GM18507 (cell line): ENCODE measurements around the gene NUP210.
"Not testable (repeated sequence)": the region's sequence is repeated elsewhere in the genome, so short reads cannot be mapped to it uniquely, and the experiment has no call there.

Experiments
- DNase-seq: peaks from one replicate; pipeline ENCODE4 v3.0.0; 2011; ENCODE audit warnings: low read depth; ENCODE audit not compliant: insufficient read length; ENCODE audit errors: extremely low spot score
- FAIRE-seq: peaks from 2 replicates; lab custom pipeline; 2011; peaks lifted over from hg19 to GRCh38; lab: Jason Lieb, UNC

Gene NUP210

DNA sequence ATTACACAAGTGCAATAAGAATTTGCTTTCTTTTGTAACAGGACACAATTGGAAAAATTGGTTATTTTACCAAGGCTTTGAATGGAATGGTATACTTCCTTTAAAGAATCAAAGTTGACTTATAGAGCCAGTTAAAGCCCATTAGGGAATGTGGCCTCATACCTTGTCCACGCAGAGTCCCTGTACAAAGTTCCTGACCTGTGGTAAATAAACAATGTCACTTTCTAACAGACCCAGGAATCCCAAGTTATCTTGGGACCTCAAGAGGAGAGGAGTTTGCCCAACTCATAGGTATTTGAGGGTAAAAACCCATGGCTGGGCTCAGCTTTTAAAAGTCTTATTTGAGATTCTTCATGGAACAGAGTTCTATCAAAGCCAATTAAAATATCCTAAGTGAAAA, 12.0 kb upstream of the NUP210 start:
- FAIRE-seq = no peak

DNA sequence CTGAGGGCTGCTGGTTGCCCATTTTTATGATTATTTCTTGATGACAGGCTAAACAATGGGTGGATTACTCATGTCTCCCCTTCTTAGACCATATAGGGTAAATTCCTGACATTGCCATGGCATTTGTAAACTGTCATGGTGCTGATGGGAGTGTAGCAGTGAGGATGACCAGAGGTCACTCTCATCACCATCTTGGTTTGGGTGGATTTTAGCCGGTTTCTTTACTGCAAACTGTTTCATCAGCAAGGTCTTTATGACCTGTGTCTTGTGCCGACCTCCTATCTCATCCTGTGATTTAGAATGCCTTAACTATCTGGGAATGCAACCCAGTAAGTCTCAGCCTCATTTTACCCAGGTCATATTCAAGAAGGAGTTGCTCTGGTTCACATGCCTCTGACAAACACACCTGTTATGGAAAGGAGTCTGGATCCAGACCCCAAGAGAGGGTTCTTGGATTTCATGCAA, 10.3 kb upstream of the NUP210 start:
- FAIRE-seq, DNase-seq: not testable (repeated sequence)

More for the DNA sequence above, 12.0 kb upstream of the NUP210 start:
- DNase-seq = no peak

DNA sequence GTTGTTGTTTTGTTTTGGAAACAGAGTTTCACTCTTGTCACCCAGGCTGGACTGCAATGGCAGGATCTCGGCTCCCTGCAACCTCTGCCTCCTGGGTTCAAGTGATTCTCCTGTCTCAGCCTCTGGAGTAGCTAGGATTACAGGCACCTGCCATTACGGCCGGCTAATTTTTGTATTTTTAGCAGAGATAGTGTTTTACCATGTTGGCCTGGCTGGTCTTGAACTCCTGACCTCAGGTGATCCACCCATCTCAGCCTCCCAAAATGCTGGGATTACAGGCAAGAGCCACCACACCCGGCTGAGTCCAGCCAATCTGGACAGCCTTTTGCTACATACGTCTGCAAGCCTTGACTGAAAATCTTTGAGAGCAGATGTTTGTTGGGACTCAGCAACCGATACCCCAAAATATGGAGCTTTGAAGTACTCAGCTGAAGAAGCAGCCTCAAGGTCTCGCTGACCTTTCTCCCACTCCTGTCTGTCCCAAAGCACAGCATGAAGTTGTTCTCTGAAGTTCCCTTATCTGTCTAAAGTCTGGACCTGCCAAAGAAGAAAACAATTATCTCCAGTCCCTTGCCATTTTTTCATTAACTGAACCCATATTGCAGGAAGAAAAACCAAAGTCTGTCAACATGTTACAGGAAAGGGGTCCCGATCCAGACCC, 9.6 kb upstream of the NUP210 start:
- FAIRE-seq (no peak), DNase-seq (no peak)

DNA sequence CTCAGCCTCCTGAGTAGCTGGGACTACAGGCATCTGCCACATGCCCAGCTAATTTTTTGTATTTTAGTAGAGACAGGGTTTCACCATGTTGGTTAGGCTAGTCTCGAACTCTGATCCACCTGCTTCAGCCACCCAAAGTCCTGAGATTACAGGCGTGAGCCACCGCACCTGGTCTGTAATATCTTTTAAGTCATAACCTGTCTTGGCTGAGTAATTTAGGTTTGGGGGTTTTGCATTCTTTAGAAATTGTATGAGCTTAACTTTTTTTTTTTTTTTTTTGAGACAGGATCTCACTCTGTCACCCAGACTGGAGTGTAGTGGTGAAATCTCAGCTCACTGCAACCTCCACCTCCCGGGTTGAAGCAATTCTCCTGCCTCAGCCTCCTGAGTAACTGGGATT, 8.6 kb upstream of the NUP210 start:
- not testable (repeated sequence) for FAIRE-seq, DNase-seq

DNA sequence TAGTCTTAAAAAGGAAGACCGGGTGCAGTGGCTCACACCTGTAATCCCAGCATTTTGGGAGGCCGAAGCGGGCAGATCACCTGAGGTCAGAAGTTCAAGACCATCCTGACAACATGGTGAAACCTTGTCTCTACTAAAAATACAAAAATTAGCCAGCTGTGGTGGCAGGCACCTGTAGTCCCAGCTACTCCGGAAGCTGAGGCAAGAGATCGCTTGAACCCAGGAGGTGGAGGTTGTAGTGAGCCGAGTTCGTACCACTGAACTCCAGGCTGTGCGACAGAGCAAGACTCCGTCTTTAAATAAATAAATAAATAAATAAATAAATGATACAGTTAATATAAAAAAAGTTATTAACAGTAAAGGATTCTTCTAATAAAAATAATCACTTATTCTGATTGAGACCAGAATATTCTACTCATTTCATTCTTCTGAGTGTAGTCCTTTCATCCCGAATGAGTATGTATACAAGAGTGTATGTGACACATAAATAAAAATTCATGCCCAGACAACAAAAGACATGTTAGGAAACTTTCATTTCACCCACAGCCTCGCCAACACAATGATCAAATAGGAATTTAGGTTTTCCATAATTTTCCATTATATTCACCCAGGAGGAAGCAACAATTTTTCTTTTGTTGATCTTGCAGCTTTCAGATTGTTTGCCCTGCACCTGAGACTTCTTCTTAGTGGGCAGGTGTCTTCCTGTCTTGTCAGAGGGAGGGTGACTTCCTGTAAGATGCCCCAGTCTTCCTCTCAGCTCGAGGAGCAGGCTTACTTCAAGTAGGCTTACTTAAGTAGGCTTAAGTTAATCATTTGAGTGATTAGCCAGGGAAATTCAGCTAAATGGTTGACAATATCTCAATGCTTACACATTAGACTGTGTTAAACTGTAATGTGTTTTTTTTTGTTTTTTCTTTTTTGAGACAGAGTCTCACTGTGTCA, 7.8 kb upstream of the NUP210 start:
- no peak for DNase-seq
- peak; percentile 74 for FAIRE-seq

DNA sequence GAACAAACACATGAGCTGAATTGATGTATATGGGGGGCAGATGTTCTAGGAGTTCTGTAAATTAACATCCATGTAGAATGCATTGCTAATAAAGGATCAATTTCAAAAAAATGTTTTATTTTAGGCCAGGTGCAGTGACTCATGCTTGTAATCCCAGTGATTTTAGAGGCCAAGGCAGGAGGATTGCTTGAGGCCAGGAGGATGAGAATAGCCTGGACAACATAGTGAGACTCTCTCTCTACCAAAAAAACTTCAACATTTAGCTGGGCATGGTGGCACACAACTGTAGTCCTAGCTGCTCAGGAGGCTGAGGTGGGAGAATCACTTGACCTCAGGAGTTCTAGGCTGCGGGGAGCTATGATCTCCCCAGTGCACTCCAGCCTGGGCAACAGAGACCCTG, 6.5 kb upstream of the NUP210 start:
- DNase-seq (no peak), FAIRE-seq (no peak)

DNA sequence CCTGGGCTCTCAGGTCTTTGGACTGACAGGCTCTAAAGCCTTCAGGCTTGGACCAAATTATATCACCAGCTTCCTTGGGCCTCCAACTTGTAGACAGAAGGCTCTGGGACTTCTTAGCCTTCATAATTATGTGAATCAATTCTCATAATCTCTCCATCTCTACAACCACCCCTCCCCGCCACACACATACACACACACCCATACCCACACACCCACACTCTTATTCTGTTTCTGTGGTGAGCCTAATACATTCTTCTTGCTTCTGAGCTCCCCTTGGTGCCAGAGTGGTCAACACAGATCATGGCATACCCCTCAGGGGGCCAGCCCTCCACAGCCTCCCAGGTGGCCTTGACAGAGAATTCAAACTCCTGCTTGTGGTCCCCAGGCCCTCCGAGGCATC, 5.6 kb upstream of the NUP210 start:
- DNase-seq (no peak), FAIRE-seq (no peak)

DNA sequence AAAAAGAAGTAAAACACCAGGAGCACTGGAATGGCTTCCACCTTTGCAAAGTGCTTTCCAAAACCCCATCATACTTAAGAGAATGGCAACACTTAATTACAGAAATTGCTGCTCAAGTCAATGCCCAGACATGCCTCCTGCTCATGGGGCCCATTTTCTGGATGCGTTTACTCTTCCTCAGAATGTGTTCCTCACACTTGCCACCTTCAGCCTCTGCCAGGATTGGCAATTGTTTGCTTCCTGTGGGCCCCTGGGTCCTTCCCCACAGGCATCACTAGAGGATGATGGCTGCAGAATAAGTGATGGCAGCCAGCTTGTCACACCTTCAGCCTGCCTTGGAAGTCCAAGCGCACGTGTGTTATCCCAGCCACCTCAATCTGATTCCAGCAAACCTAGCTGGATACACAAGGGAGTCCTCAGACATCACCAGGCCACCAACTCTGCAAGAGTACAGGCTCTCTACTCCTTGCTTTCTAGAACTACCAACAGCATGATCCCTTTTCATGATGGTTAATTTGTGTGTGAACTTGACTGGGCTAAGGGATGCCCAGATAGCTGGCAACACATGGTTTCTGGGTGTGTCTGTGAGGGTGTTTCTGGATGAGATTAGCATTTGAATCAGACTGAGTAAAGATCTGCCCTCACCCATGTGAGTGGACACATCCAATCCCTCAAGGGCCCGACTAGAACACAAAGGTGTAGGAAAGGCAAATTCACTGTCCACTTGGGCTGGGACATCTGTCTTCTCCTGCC, 4.9 kb upstream of the NUP210 start:
- no peak for DNase-seq
- FAIRE-seq = no peak

DNA sequence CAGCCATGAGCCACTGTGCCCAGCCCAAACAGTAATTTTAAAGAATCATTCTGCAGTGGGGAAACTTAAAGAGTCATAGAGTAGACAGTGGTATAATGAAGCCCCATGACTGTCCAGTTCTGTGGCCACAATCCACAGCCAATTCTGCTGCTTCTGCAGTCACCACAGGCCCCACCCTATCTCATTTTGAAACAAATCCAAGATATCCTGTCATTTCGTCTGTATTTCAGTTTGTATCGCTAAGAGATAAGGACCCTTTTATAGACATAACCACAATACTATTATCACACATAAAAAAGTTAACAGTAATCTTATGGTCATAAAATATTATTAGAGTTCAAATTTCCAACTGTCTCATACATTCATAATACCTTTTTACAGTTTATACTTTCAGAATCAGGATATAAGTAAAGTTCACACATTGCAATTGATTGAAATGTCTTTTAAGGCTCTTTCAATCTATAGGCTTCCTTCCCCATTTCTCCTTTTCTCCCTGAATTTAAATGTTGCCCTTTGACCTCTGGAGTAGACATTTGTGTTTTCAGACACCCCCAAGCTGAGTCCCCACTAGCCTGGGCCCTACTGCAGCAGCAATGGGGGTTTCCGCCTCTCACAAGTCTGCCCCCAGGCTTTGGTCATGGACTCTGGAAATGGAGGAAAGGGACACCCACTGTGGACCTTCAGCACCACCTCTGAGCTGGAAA, 4.2 kb upstream of the NUP210 start:
- DNase-seq (no peak), FAIRE-seq (no peak)

DNA sequence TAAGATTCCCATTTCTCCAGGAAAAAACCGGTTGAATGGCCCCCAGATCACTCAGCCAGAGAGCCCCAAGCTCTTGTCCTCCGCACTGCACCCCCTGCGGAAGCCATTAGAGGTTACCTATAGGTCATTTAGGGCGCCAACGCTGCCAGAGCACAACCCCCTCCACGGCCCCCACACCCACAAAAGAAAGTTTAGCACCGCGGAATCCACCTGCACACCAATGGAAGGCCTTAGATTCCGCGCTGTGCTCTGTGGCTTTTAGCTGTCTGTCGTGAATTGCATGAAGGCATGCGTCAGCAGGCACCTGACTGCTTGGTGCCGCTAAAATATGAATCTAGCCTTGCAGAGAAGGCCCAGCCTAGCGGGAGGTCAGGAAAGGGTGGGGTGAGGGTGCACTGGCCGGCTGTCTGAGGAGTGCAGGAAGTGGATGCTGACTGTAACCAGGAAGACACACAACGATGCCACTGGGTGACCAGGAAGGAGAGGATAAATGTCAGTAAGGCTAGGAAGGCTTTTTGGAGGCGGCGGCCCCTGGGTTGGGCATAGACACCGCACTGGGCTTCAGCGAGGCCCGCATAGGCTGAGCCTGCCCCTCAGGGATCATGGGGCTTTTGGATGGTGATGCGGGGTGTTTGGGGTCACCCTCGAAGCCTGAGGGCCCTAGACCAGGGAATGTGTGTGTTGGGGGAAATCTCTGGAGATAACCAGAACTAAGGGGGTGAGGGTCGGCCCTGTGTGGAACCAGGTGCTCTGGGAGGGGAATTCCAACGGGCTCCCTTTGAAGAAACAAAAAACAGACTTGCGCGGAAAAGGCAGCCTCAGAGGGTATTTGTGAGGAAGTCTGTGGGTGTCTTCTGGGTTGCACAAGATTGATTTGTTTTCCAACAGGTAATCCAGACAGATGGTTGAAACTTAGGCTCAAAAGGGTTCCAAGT, 976 bp upstream of the NUP210 start:
- FAIRE-seq (peak; percentile 87), DNase-seq (no peak)

DNA sequence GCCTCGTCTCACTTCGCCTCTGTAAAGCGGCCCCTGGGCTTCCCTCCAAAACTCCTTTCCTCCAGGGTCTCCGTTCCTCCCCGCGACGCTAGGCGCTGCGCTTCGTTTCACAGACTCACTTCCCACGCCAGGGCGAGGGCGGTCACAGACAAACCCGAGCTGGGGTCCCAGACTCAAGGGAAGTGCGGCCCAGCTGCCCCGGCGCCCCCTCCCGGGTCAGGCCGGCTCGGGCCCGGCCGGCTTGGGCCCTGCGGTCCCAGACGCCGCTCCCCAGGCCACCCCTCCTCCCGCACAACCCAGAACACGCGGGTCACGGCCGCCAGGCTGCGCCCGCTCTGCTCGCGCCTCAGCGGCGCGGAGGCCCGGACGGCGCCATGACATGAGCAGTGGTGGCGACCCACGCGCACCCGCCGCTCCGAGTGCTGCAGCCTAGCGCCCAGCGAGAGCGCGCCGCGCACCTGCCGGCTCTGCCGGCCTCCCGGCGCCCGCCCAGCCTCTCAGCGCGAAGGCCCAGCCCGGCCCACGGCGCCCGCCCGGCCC, 547 bp downstream of the NUP210 start:
- FAIRE-seq (no peak), DNase-seq (no peak)

DNA sequence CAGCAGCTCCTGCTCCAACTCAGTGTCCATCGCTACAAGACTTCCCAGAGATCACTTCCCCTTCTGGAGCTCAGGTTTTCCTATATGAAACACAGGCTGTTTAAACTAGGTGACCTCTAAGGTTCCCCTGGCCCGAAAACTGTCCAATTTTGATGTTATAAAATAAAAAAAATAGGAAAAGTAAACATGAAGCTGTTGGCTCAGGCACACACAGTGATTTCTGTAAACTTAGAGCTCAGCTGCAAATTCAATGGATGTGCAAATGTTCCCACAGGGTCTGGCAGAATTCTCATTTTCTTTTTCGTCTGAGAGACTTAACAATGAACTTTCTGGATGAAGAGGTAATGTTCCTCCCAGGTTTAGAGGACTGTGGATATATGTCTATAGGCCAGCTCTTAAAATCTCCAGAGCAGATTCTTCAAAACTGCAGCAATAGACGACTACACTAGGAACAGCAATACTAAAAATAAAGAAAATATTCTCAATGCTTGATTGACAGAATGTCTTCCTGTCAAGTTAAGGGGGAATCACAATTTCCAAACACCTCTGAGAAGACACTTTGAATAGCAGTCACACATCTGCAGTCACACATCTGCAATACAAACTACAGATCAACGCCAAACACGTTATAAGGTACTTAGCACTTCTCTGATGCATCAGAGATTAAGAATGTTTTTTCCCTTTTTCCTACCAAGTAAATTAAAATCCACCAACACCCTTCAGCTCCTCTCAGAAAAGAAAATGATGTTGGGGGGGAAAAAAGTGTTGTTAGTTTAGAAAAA, 2.8 kb downstream of the NUP210 start:
- peak; percentile 15 for FAIRE-seq
- no peak for DNase-seq

DNA sequence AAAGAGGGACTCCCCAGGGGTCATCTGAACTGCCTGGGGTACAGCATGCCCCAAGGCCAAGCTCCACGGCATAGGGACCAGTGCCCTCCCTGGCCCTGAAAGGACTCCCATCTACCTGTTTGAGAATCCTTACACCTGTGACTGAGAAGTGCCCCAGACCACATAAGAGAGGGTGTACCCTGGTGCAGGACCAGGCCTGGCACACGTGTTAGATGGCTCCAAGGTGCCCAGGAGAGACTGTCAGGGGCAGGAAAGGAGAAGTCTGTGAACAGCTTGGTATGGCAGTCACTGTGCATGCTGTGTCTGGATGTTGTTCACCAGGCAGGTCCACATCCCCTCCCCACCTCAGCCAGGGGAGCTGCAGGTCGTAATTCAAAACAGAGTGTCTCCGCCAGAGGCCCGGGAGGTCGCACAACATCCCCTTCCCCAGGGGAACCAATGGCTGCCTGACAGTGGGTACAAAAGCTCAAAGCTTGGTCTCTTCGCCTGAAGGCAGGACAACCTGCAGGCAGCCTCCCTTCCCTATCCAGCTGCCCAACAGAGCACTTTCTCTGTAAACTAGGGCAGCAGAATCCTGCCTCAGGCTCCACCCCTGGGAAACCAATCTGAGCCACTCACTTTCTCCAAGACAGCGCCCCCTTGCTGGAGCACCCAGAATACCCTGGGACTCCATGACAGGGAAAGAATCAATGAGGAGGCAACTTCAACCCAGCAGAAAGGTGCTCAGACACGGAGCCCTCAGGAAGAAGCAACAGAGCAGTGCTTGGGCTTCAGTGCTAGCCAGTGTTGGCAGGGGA, 3.9 kb downstream of the NUP210 start:
- FAIRE-seq (no peak), DNase-seq (no peak)

DNA sequence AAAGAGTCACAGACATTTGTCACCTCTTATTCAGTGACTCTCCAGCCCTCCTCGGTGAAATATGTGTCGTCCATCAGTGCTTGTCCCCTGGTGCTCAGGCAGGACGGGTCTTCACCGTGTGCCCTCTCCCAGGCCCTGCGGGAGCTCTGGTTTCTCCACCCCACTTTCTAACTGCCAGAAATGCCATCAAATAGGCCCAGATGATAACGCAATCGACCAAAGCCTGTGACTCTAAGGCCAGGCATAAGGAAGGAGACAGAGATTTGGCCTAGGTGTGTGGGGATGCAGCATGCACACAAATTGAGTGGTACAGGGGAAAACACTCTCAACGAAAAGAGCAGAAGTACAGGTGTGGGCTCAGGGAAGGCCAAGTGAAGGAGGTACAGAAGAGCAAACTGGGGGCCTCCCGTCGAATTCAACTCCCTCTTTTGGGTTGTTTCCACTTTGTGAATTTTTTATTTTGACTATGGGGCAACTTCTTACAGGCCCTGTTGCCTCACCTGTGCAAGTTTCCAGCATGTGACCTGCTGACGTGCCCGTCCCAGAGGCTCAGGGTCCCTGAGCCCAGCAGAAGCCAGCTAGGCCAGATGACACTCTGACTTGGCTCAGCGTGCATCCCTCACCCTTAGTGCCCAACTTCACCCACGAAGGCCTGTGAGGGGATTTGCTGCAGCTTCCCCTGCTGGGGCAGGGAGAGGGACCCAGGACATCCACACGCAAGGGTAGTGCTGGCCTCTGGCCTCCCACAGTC, 4.7 kb downstream of the NUP210 start:
- FAIRE-seq (no peak), DNase-seq (no peak)

DNA sequence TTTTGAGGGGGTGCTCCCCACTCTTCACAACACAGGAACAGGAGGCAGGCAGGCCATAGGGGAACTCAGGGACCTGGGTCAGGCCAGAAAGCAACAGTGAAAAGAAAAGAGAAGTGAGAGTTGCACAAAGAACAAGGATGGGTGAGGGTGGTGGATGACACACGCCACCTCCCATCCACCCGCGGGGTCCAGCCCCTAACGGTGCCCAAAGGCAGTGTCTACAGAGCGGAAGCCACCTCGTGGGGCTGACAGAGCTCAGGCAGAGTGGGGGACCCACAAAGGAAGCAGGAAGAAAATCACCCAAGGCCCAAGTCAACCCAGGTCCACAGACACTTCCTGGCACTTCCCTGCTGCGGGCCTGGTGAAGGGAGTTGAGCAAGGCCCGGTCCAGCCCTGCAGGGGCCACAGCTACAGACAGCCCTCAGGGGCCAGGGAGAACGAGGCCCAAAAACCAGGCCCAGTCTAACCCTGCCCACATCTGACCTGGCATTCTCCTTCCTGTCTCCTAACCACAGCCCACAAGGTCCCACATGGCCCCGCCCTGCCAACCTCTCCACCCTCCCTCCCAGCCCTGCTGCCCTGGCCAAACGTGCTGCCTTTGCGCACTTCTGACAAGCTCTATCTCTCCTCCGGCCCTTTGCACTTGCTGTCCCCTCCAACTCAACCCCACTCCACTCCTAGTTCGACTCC, 5.9 kb downstream of the NUP210 start:
- FAIRE-seq (peak; percentile 92), DNase-seq (peak; percentile 78)
